ENCODE results near the gene NOC2L.

- TF ChIP-seq POLR2AphosphoS5 (IDR thresholded peaks at IDR 0.05; ENCODE audit: insufficient read depth in 1 of 2, low read depth in 1 of 2) (no peak), CTCF (IDR thresholded peaks at IDR 0.05) (no peak), POLR2A (IDR thresholded peaks at IDR 0.05) (no peak)
These were observed 7.2 kb upstream of the NOC2L start, which contains the start of gene PLEKHN1 for GRCh38 chr1:966135-966703.

Measured in vagina (tissue), 2 donors.